Islet precursor cell (in vitro differentiated cells): ENCODE data around the gene SLC35F4.

Experiments
- DNase-seq: peaks from one replicate; pipeline ENCODE4 v3.0.0-alpha.2; 2018

SLC35F4 gene

DNA sequence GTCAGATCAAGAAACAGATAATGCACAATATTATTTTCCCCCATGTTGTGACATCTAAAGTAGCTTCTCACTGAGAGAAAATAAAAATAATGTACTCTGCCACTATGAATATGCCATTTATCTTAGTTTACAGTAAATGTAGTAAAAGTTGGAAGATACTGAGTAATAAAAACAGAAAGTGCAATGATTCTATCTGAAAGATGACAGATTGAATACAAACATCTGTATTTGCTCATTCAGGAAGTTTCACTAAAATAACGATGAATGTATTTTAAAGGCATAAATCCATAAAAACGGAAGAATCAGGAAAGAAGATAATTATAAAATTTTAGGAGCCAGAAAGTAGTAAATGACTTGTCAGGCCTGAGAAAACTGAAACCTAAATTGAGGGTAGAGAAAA lies 18.2 kb downstream of the SLC35F4 start:
- DNase-seq: no peak

DNA sequence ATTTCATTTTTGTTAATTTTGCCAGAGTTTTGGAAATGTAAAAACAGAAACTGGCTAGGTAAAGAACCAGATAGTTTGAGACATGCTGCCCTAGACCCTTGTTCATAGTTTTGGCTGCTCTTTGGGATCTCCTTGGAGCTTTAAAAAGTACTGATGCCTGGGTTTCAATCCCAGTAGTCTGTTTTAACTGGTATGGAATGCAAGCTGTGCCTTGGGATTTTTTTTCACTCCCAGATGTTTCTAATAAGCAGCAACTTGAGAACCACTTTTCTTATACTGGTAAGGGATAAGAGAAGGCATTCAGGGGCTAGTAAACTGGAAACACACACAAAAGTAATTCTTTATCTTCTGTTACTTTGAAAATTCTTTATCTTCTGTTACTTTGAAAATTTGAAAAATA lies 18.8 kb downstream of the SLC35F4 start:
- DNase-seq: no peak

DNA sequence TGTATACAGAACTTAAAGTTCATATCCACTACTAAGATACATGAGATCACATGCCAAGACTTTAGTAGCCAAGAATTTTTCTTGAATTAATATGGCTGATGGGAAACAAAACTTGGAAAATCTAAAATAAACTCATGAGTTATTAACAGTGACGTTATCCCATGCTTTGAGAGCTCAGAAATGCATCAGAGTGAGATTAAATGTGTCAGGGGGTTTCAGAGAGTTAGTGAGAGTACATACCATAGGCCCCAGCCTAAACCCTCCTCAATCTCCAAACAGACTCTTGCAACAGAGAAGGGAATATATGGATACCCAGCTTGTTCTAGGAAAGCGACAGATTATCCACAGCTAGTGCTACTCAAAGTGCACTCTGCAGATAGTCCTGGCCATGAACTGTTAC lies 19.3 kb downstream of the SLC35F4 start:
- DNase-seq: no peak

DNA sequence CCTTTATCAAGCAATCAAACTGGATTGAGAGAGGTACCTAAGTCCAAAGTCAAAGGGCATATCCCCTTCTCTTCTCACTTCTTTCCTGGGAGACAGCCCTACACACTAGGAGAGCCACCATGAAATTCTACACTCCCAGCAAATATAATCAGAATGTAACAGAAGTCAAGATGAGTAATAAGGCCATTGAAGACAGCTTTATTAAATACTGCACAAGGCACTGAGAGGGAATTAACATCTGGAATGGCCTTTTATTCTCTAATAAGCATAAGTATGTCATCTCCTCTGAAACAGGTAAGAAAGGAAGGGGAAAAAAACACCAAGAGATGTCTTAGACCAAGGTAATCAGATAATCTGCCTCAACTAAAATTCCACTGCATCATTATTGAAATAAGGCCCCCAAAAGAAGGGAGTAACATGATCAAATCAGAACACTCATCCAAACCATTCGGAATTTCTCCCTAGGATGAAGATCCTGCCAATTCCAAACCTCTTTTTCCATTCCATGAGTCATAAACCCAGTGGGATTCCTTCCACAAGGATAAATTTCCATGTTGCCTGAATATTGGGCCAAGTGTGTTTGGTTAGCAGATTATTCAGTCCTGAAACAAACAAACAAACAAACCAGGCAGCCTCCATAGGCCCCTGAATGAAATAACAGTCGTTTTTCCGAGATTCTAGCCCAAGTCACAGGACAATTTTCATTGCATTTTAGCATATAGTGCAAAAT lies 19.9 kb downstream of the SLC35F4 start:
- DNase-seq: no peak

DNA sequence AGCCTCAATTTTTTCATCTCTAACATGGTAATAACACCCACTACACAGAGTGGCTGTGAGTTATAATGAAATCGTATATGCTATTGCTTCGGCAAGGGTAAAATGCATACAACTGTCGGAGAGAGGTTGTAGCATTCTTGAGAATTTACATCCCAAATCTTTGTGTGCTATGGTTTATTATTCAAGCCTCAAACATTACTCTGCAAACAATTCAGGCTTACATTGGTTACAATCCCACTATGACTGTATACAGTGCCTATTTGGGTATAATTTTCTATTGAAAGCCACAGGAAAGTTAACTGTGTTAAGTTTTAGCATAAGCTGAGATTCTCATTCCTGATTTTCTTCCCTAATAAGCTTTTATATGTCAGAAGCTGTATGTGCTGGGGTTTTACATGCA lies 20.6 kb downstream of the SLC35F4 start:
- no peak for DNase-seq

DNA sequence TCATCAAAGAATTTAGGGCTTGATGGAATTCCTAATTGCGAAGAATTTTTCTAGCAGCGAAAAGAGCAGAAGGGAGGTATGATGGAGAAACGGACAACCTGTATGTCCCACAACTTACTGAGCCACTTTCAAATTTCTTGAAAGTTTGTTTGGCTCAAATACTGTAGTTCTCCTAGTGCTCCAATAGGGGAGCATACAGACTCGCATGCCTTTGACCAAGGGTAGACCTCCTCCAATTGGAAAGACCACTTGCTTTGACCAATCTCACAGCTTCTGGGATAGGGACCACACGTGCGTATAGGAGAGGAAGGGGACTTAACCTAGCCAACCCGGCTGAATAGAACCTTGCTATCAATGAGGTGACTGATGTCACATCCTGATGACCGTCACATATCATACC lies 28.6 kb downstream of the SLC35F4 start:
- DNase-seq: no peak

DNA sequence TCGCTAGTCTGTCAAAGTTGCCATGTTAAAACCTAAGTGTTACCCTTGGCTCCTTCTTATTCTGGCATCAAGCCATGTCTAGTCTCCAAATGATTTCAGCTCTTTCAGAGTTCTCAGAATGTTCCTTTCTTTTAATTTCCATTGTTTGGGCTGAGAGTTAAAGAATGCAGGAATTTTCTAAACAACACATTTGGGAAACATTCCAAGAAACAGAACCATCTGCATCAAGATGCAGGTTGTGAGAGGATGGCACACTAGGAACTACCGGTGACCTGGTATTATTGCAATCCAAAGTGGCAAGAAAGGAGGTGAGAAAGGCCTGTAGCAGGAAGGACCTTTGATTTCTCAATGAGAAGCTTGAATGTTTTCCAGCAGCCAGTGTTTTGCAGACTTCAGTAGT lies 30.1 kb downstream of the SLC35F4 start:
- no peak for DNase-seq

DNA sequence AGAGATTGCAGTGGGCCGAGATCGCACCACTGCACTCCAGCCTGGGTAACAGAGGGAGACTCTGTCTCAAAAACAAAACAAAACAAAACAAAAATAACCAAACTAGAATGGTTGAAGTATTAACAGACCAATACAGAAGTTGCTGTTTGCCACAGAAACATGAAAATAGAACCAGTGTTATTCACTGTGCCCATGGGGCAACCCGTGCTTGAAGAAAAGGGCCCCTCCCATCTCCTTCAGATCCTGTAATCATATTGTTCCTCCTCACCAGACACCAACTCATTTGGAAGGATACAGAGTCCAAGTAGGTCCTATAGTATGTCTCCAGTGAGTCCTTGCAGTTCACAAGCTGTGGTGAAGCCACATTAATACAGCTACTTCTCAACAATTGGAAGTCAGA lies 30.9 kb downstream of the SLC35F4 start:
- DNase-seq: no peak

DNA sequence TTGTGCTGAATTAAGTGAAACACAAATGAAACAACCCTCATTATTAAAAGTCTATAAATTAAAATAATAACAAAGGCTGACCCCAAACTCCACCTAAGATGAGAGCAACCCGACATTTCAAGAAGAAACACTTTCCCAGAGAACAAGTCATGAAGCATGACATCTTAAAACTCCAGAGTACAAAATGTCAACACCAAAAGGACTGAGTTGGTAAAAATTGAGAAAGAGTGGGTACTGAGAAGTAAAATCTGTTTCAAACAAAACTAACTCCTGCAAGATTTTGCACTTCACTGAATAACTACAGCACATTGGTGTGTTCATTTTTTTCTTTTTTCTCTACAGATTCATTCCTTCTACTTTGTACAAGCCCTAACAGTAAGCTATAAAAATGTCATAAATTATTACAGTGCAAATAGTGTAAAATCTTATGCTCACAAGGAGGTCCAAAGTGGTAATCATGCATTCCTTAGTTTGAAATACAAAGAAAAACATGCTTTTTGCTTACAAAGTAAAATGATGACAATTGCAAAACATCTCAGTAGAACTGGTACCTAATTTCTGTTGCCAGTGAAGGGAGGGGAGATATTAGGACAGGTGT lies 31.8 kb downstream of the SLC35F4 start:
- DNase-seq: no peak

DNA sequence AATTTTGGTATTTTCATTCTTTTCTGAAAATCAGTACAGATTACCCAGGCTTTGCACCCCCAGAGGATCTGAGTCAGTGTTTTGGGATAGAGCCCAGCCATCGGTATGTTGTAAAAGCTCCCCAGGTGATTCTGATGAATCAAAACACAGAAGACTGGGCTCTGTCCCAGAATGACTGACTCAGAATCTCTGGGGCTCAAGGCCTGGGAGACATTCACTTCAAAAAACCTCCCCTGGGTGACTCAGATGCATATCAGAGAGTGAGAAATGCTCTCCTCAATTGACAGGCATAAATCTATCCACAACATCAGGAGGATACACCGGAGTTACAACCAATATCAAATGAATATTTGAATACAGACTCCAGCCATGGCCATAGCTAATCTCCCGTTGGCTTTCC lies 32.6 kb downstream of the SLC35F4 start:
- DNase-seq: peak; percentile 70

DNA sequence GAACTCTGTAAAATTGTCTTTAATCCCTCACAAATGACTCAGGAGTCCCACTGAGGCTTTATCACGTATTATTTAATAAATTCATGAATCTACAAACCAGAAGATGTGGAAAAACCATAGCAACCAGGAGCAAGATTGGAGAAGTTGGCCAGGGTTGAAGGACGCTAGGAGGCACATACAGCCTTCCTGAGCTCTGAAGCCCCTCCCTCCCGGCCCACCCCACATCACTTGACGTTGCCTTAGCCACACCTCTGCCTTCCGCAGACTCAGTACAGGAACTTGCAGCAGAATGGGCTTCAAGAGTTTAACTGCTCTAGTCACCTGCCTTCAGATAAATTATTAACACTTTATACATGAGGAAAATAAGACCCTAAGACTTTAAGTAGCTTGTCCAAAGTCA lies 33.9 kb downstream of the SLC35F4 start:
- DNase-seq: peak; percentile 80

DNA sequence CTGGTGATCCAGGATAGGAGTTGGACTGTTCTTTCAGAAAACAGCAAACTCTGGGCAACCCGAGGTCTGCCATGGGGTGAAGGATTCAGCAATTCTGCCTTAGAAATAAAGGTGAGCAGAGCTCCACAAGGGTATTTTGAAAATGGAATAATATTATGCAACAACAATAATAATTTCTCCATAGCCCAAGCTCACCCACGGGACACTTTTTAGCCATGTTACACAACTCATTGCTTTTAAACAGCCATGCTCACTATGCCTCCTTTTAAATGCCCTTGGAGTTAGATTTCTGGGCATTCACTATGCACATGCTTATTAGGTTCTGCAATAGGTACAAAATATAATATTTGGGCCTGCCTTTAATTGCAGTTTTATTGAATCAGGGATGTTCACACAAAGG lies 37.2 kb downstream of the SLC35F4 start:
- DNase-seq: no peak

DNA sequence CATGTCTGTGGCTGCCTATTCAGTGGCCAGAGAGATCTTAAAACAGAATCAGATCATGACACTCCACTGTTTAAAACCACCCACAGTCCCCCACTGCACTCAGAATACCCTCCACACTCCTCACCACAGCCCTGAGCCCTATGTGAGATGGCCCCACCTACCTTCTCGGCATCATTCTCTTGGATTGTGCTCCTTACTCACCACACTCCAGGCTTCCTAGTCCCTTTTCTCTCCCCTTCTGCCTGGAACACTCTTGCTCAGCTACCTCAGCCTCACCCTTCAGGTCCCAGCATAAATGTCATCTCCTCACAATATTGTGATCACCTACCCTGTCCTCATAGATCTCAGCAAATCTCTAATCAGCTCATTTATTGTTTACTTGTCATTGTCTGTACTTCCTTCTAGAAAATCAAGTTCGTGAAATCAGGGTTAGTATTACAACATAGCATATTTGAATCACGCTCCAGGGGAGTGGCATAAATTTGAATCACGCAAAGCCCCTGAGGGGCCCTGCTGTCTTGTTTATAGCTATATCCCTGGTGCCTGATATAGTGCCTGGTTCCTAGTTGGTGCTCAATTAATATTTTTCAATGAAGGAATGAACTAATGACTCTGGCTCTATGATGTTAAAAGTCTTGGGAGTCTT lies 42.8 kb downstream of the SLC35F4 start:
- no peak for DNase-seq

DNA sequence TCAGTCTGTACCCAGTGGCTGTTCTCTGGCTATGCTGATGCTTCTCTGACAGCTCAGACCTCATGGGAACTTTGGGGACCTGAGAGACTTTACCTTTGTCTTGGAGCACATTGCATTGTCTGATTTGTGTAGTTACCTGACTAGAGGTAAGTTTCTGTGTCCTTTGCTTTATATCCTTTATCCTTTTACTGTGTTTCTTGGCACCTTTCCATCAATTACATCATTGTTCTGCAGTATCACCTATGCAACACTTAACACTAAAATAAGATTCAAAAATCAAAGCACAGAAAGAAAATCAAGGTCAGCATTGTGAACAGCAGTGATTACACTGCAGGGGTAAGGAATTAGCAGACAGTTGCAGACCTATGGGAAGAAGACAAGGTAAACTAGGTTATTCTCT lies 43.8 kb downstream of the SLC35F4 start:
- no peak for DNase-seq

DNA sequence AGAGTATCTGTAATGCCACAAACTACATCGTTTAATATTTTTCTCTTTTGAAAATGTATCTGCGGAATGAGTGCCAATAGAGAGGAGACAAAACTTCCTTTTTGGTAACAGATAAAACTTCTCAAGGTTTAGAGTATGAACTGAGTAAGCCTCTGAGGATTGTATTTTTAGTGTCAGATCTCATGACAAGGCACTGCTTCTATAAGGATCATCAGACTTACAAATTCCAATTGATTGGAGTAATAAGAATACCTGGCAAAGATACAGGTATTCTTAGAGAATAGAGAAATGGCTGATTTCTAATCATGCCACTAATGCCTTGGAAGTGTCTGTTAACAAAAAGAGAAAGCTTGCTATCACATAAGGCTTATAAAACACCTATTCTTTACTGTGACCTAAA lies 45.3 kb downstream of the SLC35F4 start:
- DNase-seq: no peak

DNA sequence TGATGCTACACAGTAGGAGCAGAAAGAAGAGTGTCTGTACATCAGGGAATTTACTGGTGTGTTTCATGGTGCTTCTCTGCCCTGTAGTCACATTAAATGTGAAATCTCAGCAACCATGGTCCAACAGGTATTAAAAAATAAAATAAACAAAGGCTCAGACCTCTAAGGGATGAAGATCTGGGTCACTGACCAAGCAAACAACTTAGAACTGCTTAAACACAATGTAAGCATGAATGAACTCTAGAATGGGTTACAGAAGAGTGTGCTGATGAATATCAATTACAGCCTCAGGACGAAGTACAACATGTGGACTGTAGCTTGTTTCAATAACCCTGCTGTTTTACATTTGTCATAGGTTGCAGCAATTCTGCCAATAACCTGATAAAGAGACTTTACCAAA lies 47.4 kb downstream of the SLC35F4 start:
- DNase-seq: no peak

DNA sequence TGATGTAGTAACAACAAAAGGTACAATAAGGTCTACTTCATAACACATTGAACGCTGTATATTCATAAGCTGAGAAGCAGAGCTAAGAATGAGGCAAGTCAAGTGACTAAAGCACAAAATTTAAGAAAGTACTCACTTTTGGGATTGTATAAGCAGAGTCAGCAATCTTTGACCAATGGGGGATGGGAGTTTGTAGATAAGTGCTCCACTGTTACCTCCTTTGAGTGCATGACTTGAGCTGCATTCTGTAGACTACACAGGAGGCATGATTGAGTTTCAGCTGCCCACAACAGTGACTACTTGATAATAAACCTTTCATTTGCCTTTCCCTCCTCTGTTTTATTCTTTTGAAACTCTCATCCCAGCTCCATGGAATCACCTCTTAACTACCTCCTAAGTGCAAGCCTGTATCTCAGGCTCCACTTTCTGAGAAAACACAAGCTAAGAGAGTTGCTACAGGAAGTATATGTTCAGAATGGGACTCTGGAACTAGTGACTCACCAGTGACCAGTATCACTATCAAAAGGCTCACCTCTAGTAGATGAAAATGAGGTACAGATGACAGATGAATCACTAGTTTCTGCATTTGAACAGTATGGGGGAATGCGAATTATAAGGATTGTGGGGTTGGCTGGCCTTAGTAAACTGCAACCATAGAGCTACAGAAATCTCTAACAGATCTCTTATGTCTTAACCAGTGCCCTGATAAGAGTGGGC lies 49.2 kb downstream of the SLC35F4 start:
- DNase-seq: no peak

DNA sequence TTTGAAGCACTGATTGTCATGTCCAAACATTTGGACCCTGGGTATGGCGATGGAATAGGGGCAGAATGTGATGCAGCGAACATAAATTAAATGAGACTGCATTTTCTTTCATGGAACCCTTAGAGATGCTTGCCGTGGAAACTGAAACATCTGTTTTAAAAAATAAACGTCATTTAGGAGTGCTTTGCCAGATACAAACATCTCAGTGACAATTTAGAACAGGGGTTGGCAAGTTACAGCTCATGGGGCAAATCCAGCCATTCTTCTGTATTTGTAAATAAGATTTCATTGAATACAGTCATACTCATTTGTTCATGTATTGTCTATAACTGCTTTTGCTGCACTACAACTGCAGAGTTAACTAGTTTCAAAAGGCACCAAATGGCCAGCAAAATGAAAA lies 51.2 kb downstream of the SLC35F4 start:
- DNase-seq: no peak

DNA sequence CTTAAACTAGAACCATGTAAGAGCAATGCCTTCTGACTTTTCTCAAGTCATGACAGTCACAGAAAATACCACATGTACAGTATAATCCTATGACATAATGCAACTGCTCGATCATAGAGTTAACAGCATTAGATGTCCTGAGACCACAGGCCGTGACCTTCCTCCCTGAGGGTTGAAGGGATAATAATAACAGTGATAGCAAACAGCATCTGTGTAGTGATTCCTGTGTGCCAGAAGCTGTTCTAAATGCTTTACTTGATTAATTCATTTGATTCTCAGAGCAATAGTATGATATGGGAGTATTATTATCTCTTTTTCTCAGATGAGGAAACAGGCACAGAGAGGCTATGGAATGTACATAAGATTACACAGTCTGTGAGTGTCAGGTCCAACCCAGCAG lies 53.2 kb downstream of the SLC35F4 start:
- no peak for DNase-seq

DNA sequence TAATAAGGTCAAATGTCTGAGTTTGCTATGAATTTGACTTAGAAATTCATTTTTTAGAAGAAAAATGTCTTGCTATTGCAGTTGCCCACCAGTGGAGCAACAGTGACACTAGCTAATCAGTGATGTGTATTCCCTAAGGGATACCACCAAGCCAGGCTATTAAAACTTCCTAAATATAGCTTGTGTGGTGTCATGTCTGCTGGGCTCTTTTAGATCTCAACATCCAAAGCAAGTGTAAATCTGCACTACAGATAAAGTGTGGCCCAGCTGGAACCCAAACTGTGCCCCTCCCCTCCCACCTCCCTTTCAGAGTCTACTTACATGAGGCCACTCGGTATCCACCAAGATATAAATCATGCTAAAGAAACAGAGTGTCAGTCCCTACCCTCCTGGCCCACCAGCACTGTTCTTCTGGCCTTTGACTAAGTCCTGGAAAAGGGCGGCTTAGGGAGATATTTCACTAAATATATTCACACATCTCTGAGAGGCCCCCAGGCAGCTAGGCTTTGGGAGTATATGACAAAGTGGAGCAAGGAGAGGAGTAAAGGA lies 53.8 kb downstream of the SLC35F4 start:
- DNase-seq: no peak

DNA sequence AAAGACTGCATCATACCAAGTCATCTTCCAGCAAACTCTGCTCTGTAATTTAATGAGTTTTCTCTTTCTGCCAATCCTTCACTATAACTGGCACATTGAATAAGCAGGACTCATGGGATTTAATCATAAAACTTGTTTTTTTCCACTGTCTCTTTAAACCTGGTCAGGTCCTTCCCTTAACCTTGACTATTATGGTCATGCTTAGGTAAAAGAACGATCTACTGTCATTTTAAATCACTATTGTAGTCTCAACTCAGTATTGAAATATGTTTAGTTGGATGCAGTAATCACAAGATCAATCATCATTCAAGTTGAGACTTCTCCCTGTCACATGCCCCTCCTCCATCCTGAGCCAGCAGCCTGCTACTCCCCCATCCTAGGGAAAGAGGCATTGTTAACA lies 56.1 kb downstream of the SLC35F4 start:
- no peak for DNase-seq

DNA sequence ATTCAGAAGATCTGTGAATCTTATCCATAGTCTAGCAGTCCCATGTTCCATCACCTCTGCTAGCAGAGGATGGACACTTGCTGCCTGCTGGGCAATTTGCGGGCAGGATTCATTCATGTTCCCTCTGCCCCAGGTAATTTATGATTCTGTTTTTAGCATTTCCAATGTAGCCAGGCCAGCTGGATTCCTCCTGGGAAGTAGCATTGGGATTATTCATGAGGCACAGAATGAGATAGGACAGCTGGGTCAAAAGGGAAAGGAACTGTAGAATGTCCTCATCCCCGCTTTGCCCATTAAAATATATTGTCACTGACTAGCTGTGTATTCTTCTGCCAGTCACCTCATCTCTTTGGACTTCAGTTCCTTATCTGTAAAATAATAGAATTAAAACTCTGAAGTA lies 68.7 kb downstream of the SLC35F4 start:
- DNase-seq: no peak

DNA sequence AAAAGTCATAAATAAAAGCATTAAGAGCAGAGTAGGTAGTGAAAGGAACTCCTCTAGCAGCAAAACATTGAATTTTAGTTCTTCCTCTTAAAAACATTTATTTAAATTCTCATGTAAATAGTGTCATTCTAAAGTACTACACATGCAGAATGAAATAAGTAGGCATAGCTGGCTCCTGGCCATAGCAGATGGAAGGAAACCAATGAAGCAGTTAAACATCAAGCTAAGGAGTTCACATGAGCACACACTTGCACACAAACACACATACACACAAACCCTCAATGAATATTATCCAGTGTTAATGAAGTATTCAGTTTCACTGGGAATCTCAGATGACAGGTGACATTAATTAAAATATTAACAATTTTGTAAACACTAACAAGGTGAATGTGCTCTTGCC lies 69.3 kb downstream of the SLC35F4 start:
- DNase-seq: no peak

DNA sequence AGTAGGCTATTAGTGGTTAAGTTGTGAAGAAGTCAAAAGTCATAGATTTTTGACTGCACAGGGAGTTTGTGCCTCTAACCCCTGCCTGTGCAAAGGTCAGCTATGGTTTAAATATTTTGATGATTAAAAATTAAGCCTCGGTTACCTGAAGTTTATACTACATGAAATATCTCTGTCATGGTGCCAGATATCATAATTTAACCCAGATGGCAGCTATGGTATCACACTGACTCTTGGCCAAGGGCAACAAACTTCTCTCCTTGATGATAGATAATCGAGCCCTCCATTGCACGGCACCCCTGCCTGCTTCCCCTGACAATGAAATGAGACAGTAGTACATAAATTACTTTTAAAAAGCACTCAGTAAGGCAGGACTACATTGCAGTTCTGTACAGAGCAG lies 80.8 kb downstream of the SLC35F4 start:
- no peak for DNase-seq
